HuH-7 (cell line): ENCODE data around the gene P3H4.

Experiments used
- DNase-seq: peaks from one replicate; pipeline ENCODE4 v3.0.0; 2011; ENCODE audit warnings: low spot score

P3H4 gene

DNA sequence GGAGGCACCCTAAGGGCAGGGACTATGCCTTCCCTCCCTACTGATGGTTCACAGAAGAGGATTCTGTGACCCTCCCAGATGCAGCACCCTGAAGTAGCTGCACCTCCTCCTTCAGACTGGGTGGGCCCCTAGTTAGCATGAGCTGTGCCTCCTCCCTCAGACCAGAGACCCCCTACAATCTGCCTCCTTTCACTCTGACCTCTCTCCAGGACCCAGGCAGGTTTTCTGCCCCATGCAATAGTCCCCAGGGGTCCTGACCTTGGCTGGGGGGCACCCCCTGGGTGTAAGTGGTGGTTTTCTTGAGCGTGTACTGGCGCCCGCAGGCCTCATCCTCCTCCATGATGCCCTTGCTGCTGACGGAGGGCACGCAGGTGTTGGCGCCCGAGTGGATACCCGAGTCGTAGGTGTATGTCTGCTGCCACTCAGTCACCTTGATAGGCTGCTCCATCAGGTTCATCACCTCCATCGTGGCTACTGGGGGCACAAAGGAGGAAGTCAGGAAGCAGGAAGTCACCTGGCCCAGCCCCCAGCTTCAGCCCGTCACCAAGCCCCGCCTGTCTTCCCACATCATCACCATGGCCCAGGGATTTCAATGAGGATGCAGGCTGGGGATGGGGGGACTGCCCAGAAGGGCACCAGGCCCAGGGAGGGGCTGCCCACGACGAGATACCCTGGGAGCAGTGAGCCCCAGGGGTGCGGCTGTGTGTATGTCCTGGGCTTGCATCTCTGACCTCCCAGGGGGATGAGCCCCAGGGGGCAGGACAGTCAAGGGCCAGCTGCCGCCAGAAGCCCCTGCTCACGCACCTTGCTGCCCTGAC lies 40.2 kb downstream of the P3H4 start:
- no peak for DNase-seq

DNA sequence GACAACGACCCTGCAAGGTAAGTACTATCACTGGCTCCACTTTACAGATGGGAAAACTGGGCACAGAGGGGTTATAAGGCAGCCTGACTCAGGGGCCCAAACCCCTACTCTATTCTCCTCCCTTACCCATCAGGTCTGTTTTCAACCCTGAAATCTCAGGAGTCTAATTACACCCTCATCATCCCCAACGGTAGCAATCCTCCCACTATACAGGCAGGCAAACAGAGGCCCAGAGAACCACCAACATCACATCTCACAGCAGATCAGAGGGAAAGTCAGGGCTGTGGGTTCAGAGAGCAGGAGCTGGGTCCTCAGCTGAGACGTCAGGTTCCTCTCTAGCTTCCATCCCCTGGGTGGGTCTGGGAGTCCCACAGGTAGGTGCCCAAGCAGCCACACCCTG lies 41.8 kb downstream of the P3H4 start:
- no peak for DNase-seq

DNA sequence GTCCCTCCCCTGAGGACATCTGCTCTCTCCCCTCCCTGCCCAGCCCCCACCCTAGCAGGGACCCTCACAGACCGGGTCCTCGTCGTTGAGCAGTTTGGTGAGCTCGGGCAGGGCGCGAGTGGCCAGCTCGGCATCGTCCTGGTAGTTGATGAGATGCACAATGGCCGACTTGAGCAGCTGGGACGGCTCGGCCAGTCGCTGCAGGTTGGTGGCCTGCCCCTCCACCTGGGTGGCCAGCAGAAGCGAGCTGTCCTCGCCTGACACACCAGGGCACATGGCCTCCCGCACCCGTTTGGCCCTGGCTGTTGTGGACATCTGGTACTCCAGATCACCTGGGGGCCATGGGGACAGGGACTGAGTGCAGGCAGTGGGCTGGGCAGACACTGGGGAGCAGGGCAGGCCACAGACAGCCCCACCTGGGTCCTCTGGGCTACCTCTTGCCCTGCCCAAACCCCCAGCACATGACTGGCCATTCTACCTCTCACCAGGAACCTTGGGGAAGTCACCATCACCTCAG lies 42.3 kb downstream of the P3H4 start:
- no peak for DNase-seq

DNA sequence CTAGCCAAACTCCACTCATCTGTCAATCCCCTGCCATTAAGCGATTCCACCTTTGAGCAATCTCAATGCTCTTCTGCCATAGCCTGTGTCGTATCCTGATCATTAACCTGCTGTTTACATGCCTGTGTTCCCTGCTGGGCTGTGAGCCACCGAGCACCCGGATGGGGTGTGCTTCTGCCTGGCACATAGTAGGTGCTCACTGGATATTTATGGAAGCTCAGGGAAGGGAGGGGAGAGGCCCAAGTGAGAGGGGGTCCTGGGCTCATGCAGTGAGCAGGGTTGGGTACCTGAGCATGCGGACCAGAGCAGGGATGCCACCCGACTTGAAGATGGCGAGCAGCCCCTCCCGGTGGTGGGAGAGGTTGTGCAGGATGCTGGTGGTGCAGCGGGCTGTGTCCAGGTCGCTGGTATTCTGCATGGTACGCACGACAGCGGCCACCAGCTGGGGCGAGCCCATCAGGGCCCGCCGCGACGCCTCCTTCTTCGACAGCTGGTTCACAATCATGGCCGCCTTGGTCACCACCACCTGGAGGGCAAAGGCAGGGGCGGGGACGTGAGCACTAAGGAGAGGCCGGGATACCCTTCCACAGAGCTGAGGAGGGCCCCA lies 43.0 kb downstream of the P3H4 start:
- DNase-seq, result no peak

DNA sequence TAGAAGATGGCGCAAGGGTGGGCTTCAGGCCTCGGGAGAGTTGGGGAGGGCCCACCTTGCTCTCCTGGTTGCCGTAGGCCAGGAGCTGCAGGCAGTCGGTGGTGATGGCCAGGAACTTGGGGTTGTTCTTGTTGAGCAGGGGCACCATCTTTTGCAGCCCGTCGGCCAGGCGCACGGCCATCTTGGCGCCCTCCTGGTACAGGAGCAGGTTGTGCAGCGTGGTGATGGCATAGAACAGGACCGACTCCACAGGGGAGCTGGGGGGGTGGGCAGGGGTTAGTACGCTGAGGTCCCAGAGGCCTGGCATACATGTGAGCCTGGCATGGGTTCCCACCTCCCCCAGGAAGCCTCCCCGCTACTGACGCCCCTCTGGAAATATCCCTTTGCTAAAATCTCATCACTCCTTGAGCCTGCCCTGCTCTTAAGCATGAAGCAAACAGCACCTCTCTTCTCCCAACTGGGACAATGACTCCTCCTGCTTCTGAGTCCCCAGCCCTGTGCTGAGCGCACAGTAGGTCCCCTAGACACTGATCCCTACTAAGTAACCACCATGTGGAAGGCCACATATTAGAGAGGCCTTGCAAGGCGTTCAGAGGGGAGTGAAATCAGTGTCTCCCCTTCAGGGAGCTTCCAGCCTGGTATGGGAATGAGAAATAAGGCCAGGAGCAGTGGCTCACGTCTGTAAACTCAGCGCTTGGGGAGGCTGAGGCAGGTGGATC lies 44.3 kb downstream of the P3H4 start:
- no peak for DNase-seq

DNA sequence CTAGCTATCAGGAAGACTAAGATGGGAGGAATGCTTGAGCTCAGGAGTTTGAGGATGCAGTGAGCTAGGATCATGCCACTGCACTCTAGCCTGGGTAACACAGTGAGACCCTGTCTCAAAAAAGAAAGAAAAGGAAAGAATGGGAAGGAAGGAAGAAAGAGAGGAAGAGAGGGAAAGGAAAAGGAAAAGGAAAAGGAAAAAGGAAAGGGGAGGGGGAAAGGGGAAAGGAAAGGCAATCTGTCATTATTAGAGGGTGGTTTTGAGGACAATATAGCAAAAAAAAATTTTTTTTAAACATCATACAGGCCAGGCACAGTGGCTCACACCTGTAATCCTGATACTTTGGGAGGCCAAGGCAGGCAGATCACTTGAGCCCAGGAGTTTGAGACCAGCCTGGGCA lies 45.6 kb downstream of the P3H4 start:
- no peak for DNase-seq

DNA sequence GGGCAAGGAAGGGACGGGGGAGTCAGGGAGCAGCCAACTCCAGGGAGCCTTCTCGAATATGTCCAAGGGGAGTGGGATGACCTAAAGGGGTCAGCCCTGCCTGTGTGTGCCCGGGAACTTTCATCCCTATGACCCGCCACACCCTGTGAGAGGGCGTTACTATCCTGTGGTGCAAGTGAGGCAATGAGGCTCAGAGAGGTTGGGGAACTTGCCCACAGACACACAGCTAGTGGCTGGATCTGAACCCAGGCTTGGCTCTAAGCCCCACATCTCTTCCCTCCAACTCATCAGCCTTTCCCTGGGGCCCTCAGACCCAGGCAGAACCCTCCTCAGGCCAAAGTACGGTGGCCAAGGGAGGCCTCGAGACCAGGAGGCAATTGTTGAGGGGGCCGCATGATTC lies 48.4 kb downstream of the P3H4 start:
- DNase-seq, result no peak

DNA sequence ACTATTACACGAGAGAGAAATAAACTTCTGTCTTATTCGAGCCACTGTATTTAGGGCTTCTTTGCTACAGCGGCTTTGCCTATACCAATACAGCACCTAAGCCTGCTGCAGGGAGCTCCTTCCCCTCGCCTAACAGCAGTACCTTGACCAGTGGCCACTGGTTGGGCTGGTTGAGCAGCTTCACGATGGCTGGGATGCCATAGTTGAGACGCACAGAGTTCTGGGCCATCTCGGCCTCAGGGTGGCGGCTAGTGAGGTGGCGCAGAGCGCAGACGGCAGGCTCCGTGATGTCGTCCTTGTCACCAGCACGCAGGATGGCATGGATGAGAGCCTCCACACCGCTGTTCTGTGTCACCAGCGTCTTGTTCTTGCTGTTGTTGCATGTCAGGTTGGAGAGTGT lies 48.9 kb downstream of the P3H4 start:
- DNase-seq, result no peak

DNA sequence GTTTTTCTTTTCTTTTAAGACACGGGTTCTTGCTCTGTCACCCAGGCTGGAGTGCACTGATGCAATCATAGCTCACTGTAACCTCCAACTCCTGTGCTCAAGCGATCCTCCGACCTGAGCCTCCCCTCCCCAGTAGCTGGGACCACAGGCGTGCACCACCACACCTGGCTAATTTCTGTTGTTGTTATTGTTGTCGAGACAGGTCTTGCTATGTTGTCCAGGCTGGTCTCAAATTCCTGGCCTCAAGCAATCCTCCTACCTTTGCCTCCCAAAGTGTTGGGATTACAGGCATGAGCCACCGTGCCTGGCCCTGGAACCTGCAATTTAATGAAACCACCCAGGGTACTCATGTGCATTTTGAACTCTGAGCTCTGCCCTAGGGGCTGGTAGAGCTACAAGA lies 49.4 kb downstream of the P3H4 start:
- DNase-seq, result no peak

DNA sequence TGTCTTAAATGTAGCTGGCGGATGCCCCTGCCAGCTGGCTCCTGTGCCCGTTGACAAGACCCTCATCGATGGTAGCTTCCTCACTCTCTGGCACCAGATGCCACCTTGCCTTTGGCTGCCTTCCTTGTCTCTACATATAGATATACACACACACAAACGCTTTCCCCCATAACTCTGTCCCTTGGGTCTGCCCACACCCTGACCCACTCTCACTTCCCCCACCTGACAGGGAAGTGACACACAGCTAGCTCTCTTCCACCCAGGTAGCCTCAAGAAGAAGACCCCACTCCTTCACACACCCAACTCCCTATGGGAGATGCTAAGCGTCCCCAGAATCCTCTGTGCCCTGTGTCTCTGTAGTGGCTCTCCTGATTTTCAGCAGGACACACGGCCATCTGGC lies 50.9 kb downstream of the P3H4 start:
- DNase-seq, result no peak

DNA sequence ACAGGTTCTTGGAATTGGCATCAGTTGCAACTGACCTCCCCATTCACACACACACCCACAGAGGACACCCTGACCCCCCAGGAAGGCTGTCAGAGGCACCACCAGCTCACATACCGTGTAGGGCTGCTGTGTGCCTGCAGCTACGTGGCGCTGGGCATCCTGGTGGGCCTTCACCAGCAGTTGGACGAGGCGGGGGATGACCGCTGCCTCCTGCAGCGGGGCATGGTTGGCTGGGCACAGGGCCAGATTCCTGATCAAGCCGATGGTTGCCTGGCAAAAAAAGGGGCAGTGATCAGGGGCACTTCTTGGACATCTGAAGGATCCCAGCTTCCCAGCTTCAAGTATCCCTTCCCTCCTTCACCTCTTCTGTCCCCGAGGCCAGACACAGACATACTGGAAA lies 53.1 kb downstream of the P3H4 start:
- DNase-seq, result no peak

DNA sequence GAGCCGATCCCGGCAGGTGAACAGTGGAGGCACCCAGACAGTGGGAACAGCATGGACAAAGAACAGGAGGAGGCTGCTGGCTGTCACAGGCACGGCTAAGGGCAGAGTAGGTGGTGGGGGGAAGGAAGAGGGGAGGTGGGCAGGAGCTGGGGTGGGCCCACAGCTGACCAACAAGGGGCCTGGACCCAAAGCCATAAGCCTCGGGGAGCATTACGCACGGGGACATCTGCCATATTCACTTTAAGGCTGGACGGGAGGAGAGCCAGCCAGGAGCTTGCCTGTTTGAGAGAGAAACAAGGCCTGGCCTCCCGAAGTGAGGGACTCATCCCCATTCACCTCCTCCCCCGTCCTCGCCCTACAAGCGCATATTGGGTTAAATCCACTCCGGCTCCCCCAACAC lies 57.7 kb downstream of the P3H4 start:
- no peak for DNase-seq
